ENCODE data around the gene NID1.

DNA sequence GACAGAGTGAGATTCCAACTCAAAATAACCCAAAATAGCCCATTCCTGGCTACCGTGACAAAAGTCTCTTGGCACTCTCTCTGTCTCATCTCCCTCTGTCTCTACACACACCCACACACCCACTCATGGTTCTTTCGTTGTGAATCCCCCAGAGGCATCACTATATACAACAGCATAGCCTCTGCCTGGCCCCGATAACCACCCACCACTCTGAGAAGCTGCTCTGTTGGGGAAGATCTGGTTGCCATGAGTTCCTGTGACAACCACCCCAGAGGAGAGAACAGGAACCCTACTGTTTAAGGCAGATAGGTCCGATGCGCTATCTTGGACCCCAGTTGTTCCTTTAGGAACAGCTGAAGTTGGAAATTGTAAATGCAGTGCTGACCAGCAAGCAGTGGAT, 127.8 kb downstream of the NID1 start:
- TF ChIP-seq RAD21 (IDR thresholded peaks at IDR 0.05; ENCODE audit: low read depth) (no peak), YY1 (IDR thresholded peaks at IDR 0.05; ENCODE audit: low read depth) (no peak), TEAD4 (IDR thresholded peaks at IDR 0.05) (no peak), TAF1 (IDR thresholded peaks at IDR 0.05; ENCODE audit: low read depth) (no peak), CREB1 (IDR thresholded peaks at IDR 0.05; ENCODE audit: low read depth) (no peak), EGR1 (IDR thresholded peaks at IDR 0.05) (no peak), FOXM1 (IDR thresholded peaks at IDR 0.05; ENCODE audit: borderline replicate concordance, low read depth) (no peak), EP300 (IDR thresholded peaks at IDR 0.05; ENCODE audit: borderline replicate concordance) (no peak), CEBPB (IDR thresholded peaks at IDR 0.05) (no peak), NFIC (IDR thresholded peaks at IDR 0.05) (no peak)
- TF ChIP-seq, protein P1, sequence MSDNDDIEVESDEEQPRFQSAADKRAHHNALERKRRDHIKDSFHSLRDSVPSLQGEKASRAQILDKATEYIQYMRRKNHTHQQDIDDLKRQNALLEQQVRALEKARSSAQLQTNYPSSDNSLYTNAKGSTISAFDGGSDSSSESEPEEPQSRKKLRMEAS (IDR thresholded peaks at IDR 0.05): no peak
- TF ChIP-seq, protein P2, sequence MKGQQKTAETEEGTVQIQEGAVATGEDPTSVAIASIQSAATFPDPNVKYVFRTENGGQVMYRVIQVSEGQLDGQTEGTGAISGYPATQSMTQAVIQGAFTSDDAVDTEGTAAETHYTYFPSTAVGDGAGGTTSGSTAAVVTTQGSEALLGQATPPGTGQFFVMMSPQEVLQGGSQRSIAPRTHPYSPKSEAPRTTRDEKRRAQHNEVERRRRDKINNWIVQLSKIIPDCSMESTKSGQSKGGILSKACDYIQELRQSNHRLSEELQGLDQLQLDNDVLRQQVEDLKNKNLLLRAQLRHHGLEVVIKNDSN (IDR thresholded peaks at IDR 0.05): no peak
- TF ChIP-seq, protein P3, sequence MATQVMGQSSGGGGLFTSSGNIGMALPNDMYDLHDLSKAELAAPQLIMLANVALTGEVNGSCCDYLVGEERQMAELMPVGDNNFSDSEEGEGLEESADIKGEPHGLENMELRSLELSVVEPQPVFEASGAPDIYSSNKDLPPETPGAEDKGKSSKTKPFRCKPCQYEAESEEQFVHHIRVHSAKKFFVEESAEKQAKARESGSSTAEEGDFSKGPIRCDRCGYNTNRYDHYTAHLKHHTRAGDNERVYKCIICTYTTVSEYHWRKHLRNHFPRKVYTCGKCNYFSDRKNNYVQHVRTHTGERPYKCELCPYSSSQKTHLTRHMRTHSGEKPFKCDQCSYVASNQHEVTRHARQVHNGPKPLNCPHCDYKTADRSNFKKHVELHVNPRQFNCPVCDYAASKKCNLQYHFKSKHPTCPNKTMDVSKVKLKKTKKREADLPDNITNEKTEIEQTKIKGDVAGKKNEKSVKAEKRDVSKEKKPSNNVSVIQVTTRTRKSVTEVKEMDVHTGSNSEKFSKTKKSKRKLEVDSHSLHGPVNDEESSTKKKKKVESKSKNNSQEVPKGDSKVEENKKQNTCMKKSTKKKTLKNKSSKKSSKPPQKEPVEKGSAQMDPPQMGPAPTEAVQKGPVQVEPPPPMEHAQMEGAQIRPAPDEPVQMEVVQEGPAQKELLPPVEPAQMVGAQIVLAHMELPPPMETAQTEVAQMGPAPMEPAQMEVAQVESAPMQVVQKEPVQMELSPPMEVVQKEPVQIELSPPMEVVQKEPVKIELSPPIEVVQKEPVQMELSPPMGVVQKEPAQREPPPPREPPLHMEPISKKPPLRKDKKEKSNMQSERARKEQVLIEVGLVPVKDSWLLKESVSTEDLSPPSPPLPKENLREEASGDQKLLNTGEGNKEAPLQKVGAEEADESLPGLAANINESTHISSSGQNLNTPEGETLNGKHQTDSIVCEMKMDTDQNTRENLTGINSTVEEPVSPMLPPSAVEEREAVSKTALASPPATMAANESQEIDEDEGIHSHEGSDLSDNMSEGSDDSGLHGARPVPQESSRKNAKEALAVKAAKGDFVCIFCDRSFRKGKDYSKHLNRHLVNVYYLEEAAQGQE (IDR thresholded peaks at IDR 0.05; ENCODE audit: low read depth): no peak
